ENCODE results near the gene KIF5C. TPM values are rescaled to one million over a fixed set of nuclear protein-coding genes. Genes with fewer than 3 reads are reported as not detected.

The KIF5C gene
- total RNA-seq, 2 experiments from 2014 or later, result 10.2 to 11.1 TPM

- CTCF ChIA-PET, result no interaction called here
- Mint-ChIP-seq H3K4me1 (ENCODE audit: low read depth) (no peaks in the 10 kb centered on the region), H3K27ac (no peak overlapping the region), H3K4me3 (no peak overlapping the region), H3K27me3 (peaks cover 2% of the 10 kb centered on the region), H3K36me3 (ENCODE audit: low read depth) (no peaks in the 10 kb centered on the region), H3K9me3 (no peaks in the 10 kb centered on the region)
- TF ChIP-seq CTCF (IDR thresholded peaks at IDR 0.05), result no peak
- intact Hi-C loops (cut with micrococcal nuclease), result no loop called here
- ATAC-seq, result no peak
- POLR2A ChIA-PET, result interaction anchor here (1.1 kb wide), 1 partner anchor 9 kb away, joined by 3 read pairs; no protein-coding TSS in a partner anchor
- no peak for DNase-seq
Observed at GRCh38 chr2:148902798-148903197, 27.8 kb downstream of the KIF5C start.

GRCh38 chr2:148903294-148903693 is 28.3 kb downstream of the KIF5C start:
- Mint-ChIP-seq H3K27ac (no peak overlapping the region), H3K4me3 (no peak overlapping the region), H3K27me3 (peaks cover 2% of the 10 kb centered on the region), H3K4me1 (ENCODE audit: low read depth) (no peaks in the 10 kb centered on the region), H3K36me3 (ENCODE audit: low read depth) (no peaks in the 10 kb centered on the region), H3K9me3 (no peaks in the 10 kb centered on the region)
- intact Hi-C loops (cut with micrococcal nuclease), result no loop called here
- DNase-seq (no peak), ATAC-seq (no peak)
- no peak for TF ChIP-seq CTCF (IDR thresholded peaks at IDR 0.05)
- POLR2A ChIA-PET, result interaction anchor here (1.1 kb wide), 1 partner anchor 9 kb away, joined by 3 read pairs; no protein-coding TSS in a partner anchor
- CTCF ChIA-PET, result interaction anchor here (1.6 kb wide), 1 partner anchor 11 kb away, joined by 3 read pairs; no protein-coding TSS in a partner anchor

- ATAC-seq (no peak), DNase-seq (no peak)
- intact Hi-C loops (cut with micrococcal nuclease), result no loop called here
- ChIA-PET POLR2A (no interaction called here), CTCF (interaction anchor here (1.6 kb wide), 1 partner anchor 11 kb away, joined by 3 read pairs; no protein-coding TSS in a partner anchor)
- H3K27me3 Mint-ChIP-seq, result peaks cover 2% of the 10 kb centered on the region
- no peaks in the 10 kb centered on the region for H3K4me1 Mint-ChIP-seq (ENCODE audit: low read depth)
- H3K36me3 Mint-ChIP-seq (ENCODE audit: low read depth), result no peaks in the 10 kb centered on the region
- H3K9me3 Mint-ChIP-seq, result no peaks in the 10 kb centered on the region
- H3K27ac Mint-ChIP-seq, result no peak overlapping the region
- H3K4me3 Mint-ChIP-seq, result no peak overlapping the region
- TF ChIP-seq CTCF (IDR thresholded peaks at IDR 0.05), result no peak
Observed at GRCh38 chr2:148903979-148904378, 29.0 kb downstream of the KIF5C start.

GRCh38 chr2:148906124-148906523 is 31.1 kb downstream of the KIF5C start:
- Mint-ChIP-seq H3K9me3 (no peaks in the 10 kb centered on the region), H3K4me3 (no peak overlapping the region), H3K27ac (no peak overlapping the region), H3K4me1 (ENCODE audit: low read depth) (no peaks in the 10 kb centered on the region), H3K36me3 (ENCODE audit: low read depth) (no peaks in the 10 kb centered on the region), H3K27me3 (peaks cover 2% of the 10 kb centered on the region)
- no peak for DNase-seq
- intact Hi-C loops (cut with micrococcal nuclease), result no loop called here
- ATAC-seq, result no peak
- ChIA-PET CTCF (interaction anchor here (1.4 kb wide), 1 partner anchor 11 kb away, joined by 3 read pairs; no protein-coding TSS in a partner anchor), POLR2A (no interaction called here)
- TF ChIP-seq CTCF (IDR thresholded peaks at IDR 0.05), result no peak

- H3K4me1 Mint-ChIP-seq (ENCODE audit: low read depth), result no peaks in the 10 kb centered on the region
- H3K4me3 Mint-ChIP-seq, result no peak overlapping the region
- DNase-seq (no peak), ATAC-seq (no peak)
- ChIA-PET CTCF (interaction anchor here (1.0 to 1.4 kb wide), 2 partner anchors 10 to 26 kb away, joined by 3 read pairs; no protein-coding TSS in a partner anchor), POLR2A (no interaction called here)
- no peaks in the 10 kb centered on the region for H3K9me3 Mint-ChIP-seq
- intact Hi-C loops (cut with micrococcal nuclease), result no loop called here
- H3K27ac Mint-ChIP-seq, result no peak overlapping the region
- no peak for TF ChIP-seq CTCF (IDR thresholded peaks at IDR 0.05)
- peaks cover 2% of the 10 kb centered on the region for H3K27me3 Mint-ChIP-seq
- H3K36me3 Mint-ChIP-seq (ENCODE audit: low read depth), result no peaks in the 10 kb centered on the region
Observed at GRCh38 chr2:148907085-148907785, 32.2 kb downstream of the KIF5C start.

Measured in activated CD8-positive, alpha-beta T cell treated with anti-CD3 and anti-CD28 coated beads for 36 hours (primary cell).